AG10803 (cell line): ENCODE results near the gene ADGRG4.

ENCODE experiments used
- DNase-seq: peaks from one replicate; pipeline ENCODE4 v3.0.0; 2010; ENCODE audit warnings: low read depth
- H3K4me3 ChIP-seq: 2 replicates; pipeline ENCODE4 v1.5.1; 2011; ENCODE audit warnings: mild to moderate bottlenecking, low read length, control low read depth
- TF ChIP-seq, protein P1 (sequence below): conservative IDR thresholded peaks from 2 replicates; pipeline ENCODE4 v1.5.1; 2011; ENCODE audit warnings: mild to moderate bottlenecking, low read length, control low read depth, inconsistent platforms

Gene ADGRG4

DNA sequence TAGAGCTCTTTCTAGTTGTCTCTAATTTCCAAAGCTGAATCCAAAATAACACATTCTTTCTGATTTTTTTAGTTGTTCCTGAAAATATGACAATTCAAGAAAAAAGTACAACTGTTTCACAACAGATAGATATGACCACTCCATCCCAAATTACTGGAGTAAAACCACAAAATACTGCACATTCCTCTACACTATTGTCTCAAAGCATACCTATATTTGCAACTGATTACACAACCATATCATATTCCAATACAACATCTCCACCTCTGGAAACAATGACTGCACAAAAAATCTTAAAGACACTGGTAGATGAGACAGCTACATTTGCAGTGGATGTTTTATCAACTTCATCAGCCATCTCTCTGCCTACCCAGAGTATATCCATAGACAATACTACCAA lies 43.6 kb downstream of the ADGRG4 start:
- no peak for DNase-seq
- H3K4me3 ChIP-seq: no peak overlapping the region
- TF ChIP-seq, protein P1, sequence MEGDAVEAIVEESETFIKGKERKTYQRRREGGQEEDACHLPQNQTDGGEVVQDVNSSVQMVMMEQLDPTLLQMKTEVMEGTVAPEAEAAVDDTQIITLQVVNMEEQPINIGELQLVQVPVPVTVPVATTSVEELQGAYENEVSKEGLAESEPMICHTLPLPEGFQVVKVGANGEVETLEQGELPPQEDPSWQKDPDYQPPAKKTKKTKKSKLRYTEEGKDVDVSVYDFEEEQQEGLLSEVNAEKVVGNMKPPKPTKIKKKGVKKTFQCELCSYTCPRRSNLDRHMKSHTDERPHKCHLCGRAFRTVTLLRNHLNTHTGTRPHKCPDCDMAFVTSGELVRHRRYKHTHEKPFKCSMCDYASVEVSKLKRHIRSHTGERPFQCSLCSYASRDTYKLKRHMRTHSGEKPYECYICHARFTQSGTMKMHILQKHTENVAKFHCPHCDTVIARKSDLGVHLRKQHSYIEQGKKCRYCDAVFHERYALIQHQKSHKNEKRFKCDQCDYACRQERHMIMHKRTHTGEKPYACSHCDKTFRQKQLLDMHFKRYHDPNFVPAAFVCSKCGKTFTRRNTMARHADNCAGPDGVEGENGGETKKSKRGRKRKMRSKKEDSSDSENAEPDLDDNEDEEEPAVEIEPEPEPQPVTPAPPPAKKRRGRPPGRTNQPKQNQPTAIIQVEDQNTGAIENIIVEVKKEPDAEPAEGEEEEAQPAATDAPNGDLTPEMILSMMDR: no peak

DNA sequence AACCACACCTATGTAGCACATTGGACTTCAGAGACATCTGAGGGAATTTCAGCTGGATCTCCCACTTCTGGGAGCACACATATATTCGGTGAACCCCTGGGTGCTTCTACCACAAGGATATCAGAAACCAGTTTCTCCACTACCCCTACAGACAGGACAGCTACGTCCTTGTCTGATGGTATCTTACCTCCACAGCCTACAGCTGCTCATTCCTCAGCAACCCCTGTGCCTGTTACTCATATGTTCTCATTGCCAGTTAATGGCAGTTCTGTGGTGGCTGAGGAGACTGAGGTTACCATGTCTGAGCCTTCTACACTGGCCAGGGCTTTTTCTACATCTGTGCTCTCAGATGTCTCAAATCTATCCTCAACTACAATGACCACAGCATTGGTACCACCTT lies 45.7 kb downstream of the ADGRG4 start:
- TF ChIP-seq, protein P1: no peak
- no peak for DNase-seq
- no peak overlapping the region for H3K4me3 ChIP-seq

DNA sequence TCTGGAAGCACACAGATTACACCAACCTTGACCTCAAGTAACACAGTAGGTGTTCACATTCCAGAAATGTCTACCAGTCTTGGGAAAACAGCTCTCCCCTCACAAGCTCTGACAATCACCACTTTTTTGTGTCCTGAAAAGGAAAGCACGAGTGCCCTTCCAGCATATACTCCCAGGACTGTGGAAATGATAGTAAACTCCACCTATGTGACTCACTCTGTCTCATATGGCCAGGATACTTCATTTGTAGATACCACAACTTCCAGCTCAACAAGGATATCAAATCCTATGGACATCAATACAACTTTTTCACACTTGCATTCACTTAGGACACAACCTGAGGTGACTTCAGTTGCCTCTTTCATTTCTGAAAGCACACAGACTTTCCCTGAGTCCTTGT lies 46.9 kb downstream of the ADGRG4 start:
- no peak overlapping the region for H3K4me3 ChIP-seq
- no peak for DNase-seq
- TF ChIP-seq, protein P1: no peak

DNA sequence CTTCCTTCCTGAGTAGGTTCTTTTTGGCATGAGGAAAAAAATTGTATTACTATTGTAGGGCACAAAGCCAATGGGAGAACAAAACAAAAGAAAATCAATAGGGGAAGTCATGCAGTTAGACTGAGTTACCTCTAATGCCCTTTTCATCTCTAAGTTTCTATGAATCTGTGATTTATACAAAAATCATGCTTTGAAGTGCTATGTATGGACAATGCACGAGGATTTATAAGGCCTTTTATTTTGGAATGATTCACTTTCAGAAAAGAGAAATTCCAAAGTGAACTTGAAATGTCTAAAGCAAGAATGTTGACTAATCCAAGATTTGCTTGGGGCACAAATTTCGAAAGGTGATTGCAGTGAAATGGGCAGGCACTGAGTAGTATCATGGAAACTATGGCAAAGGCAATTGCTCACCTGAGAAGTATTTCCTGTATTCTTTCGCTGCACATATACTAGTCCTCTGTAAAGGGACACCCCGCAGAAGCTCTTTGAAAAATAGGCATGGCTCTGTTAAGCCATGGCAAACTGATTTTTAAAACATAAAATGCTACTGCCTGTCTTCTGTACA lies 52.8 kb downstream of the ADGRG4 start:
- TF ChIP-seq, protein P1: no peak
- DNase-seq: no peak
- no peak overlapping the region for H3K4me3 ChIP-seq

DNA sequence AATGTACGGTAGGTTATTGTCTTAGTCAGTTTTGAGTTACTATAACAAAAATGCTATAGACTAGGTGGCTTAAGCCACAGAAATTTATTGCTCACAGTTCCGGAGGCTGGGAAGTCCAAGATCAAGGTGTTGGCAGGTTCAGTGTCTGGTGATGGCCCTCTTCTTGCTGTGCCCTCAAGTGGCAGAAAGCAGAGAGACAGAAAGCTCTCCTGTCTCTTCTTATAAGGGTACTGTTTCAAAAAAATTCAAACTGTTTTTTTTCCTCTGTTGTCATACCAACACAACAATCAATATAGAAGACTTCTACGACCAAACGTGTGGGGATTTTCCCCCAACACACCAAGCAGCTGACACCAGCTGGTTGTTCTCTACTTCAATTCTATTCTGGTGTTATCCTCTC lies 53.4 kb downstream of the ADGRG4 start:
- TF ChIP-seq, protein P1: no peak

DNA sequence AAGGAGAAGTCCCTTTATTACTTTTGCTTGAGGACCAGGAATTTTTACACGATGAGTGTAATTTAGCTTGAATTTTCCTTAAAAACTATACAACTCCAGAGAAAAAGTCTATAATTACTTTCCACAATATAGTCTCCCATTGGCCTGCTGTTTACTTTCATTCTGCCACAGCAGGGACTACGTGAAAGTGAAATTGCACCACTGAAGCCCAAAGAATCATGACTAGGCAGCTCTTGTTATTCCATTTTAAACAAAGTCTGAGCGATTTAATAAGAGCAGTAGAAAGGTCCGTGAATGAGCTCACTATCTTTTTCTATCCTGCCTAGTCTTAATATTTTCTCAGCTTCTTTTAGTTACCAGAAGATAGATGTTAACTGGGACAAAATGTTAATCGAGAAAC lies 68.6 kb downstream of the ADGRG4 start:
- TF ChIP-seq, protein P1: no peak
- H3K4me3 ChIP-seq: no peak overlapping the region
- no peak for DNase-seq

More for the DNA sequence above, 53.4 kb downstream of the ADGRG4 start:
- DNase-seq: no peak
- H3K4me3 ChIP-seq: no peak overlapping the region

DNA sequence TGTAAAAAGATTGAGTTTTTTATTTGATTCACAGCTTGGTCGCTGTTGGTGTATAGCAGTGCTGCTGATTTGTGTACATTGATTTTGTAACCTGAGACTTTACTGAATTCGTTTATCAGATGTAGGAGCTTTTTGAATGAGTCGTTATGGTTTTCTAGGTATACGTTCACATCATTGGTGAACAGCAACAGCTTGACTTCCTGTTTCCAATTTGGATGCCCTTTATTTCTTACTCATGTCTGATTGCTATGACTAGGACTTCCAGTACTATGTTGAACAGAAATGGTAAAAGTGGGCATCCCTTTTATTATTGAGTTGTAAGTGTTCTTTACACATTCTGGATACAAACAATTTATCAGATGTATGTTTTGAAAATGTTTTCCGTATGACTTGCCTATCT lies 76.0 kb downstream of the ADGRG4 start:
- H3K4me3 ChIP-seq: no peak overlapping the region
- TF ChIP-seq, protein P1: no peak
- DNase-seq: no peak
